Stimulated activated CD4-positive, alpha-beta T cell treated with anti-CD3 and anti-CD28 coated beads, Interleukin-12 subunit alpha, Interleukin-12 subunit beta, amount 100 ng/mL, for 24 hours (primary cell): Measurements from ENCODE around the gene PTF1A.

ENCODE experiments used
- DNase-seq, 2 experiments: peaks; one replicate each; pipeline ENCODE4 v3.0.0-alpha.2; 2020; ENCODE audit warnings: low read depth in 2 of 2

Gene PTF1A

DNA sequence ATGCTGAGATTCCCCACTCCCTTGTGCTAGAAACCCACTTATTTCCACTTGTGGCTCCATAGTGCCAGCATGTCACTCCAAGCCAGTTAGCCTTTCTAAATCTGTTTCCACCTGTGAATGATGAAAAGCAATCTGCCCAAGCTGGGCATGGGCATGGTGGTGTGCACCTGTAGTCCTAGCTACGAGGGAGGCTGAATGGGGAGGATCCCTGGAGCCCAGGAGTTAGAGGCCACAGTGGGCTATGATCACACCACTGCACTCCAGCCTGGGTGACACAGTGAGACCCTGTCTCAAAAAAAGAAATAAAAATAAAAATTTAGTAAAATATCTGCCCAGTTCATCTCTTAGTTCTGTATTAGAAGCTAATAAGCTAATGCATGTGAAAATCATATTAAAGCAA is 5.0 kb upstream of the PTF1A start:
- no peak for DNase-seq

GRCh38 chr10:23189024-23189423 is 3.1 kb upstream of the PTF1A start:
- DNase-seq: no peak

DNA sequence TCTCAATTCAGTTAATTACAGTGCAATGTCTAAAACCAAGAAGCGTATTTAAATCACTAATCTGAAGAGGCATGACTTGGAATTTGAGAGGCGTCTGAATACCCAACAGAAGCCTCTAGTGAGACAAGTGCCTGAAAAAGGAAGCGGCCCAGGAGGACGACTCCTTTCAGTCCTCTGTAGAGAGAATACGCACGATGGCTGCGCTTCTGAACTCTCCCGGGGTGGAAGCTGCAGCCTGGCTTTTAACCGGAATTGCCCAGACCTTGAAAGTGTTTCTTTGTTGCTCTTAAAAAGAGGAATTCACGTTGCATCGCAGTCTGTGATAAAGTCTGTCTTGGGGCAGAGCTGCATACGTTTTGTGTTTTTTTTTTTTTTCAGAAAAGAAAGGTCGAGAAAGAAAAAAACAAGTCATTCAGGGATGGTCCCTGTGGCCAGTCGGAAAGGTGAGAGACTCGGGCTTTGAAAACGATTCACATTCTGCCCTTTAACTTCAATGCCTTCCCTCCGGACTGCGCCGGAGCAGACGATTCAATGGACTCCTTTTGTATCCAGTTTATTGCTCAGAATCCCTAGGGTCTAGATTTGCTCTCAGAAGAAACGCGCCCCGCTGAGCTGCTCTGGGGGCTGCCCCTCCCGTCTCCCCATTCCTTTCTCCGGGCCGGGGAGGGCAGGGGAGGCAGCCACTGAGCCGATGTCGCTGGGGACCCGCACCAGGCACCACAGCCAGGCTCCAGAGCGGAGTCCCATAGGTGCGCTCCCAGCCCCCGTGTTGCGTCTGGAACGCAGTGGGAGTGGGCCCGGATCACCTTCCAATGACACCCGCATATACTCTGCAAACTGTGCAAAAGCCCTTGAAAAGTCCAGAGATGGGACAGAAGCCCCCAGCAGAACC is 994 bp upstream of the PTF1A start:
- DNase-seq: no peak

DNA sequence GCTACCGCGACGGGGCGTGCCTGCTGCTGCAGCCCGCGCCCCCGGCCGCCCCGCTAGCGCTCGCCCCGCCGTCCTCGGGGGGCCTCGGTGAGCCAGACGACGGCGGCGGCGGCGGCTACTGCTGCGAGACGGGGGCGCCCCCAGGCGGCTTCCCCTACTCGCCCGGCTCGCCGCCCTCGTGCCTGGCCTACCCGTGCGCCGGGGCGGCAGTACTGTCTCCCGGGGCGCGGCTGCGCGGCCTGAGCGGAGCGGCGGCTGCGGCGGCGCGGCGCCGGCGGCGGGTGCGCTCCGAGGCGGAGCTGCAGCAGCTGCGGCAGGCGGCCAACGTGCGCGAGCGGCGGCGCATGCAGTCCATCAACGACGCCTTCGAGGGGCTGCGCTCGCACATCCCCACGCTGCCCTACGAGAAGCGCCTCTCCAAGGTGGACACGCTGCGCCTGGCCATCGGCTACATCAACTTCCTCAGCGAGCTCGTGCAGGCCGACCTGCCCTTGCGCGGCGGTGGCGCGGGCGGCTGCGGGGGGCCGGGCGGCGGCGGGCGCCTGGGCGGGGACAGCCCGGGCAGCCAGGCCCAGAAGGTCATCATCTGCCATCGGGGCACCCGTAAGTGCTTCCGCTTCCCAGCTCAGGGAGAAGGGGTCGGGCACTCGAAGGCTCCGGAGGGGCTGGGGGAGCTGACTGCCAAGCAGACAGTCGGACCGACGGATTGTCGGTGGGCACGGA is 761 bp downstream of the PTF1A start:
- DNase-seq: no peak

DNA sequence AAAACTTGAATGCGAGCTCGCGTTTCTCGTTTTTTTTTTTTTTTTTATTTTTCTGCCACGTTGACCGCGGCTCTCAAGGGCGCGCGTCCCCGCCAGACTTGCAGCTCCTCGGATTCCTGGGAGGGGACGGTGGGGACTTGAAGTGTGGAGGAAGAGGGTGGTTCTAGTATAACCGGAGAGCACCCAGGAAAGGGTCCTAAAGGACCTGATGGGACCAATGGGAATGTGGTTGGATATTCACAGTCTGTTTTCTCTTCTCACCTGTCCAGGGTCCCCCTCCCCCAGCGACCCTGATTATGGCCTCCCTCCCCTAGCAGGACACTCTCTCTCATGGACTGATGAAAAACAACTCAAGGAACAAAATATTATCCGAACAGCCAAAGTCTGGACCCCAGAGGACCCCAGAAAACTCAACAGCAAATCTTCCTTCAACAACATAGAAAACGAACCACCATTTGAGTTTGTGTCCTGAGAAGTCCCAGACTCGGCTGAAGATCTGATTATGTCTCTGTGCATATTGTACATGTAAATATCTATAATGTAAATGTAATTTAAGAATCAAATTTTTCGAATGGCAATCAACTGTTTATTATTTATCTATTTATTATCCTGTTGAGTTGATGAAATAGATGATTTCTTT is 1.4 kb downstream of the PTF1A start:
- DNase-seq: no peak

DNA sequence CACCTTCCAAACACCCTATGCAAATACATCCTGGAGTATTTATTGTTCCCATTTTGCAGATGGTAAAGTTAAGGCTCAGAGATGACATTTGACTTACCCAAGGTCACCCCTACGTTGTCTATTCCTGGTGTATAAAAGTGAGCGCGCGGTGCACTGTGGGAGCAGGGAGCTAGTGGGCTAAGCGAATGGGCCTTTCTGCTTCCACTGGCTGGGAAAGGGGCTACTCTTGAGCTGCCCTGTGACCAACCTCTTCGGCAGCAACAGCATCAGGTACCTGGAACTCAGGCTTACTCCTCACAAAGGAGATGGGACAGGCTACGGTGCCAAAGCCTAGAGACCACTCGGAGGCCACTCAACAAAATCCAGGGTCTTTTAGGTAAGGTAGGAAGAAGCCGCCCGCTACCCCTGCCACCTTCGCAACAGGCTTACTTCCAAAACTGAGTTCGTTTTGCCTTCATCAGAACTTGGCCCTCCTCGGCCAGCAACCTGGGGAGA is 2.4 kb downstream of the PTF1A start:
- no peak for DNase-seq

GRCh38 chr10:23194966-23195845 is 3.1 kb downstream of the PTF1A start:
- no peak for DNase-seq

- no peak for DNase-seq
Observed at GRCh38 chr10:23195846-23196600, 3.9 kb downstream of the PTF1A start.

GRCh38 chr10:23196915-23197314 is 4.8 kb downstream of the PTF1A start:
- DNase-seq: no peak

GRCh38 chr10:23197416-23197861 is 5.3 kb downstream of the PTF1A start:
- no peak for DNase-seq

DNA sequence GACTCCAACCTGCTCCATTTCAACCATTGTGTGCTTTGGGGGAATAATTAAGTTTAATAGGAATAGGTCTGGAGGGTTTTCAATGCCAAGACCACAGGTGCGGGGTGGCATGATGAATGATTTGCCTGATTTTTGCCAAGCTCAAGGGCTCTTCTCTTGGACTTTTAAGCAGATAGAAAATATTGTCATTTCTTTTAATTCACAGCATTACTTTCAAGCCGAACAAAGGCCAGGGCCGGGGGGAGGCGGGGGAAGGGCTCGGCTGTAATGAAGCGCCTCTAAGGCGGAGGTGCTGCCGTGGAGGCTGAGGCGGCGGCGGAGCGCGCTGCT is 6.5 kb downstream of the PTF1A start:
- no peak for DNase-seq

DNA sequence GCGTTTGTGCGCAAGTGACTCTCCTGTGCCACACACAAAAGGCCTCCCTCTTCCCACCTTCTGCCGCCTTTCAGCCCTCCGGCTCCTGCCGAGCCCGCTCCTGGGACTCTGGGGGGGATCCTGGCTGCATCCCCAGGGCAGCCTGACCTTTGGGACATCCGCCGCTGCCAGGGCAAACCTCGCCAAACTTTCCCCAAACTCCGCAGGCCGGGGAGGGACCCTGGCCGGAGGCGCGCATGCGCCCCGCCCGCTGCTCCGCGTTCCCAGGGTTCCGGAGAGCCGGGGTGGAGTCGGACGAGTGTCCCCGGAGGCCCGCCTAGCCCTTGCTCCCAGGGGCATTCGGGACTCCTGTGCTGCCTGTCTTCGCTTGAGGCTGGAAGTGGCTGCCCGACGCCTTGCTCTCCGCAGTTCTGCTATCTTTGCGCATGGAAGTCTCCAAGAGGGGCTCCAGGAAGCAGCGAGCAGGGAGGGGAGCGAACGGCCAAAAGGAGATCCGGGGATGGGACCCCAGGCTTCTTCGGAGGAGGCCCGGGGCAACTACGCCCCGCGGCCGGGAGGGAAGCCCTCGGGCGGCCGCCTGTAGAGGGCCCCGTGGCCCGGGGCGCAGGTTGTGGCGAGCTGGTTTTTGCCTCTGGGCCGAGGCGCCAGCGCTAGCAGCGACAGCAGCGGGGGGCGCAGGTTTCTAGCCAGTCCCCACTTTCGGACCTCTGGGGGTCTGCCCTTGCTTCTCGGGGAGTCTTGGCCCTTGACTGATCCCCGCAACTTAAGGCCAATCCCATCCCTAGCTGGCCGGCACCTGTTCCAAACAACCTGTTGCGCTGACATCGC is 7.0 kb downstream of the PTF1A start:
- no peak for DNase-seq

GRCh38 chr10:23199768-23200511 is 7.8 kb downstream of the PTF1A start:
- no peak for DNase-seq

- DNase-seq: no peak
Observed at GRCh38 chr10:23200586-23200985, 8.5 kb downstream of the PTF1A start.

- no peak for DNase-seq
Observed at GRCh38 chr10:23200997-23201652, 9.0 kb downstream of the PTF1A start.

GRCh38 chr10:23201837-23202236 is 9.7 kb downstream of the PTF1A start:
- no peak for DNase-seq

- no peak for DNase-seq
Observed at GRCh38 chr10:23202779-23203178, 10.7 kb downstream of the PTF1A start.
